ENCODE results near the gene SSH2. TPM values are rescaled to one million over a fixed set of nuclear protein-coding genes. Genes with fewer than 3 reads are reported as not detected.

The SSH2 gene
- total RNA-seq, 2 donors from 2014 or later, result 41.4 to 46.8 TPM

- Mint-ChIP-seq H3K27ac (peak overlapping the region; percentile 48), H3K4me1 (ENCODE audit: low read depth) (peaks cover 67% of the 10 kb centered on the region), H3K36me3 (ENCODE audit: insufficient read depth in 2 of 2) (peaks cover 11% of the 10 kb centered on the region in 2 donors), H3K27me3 (ENCODE audit: low read depth) (no peaks in the 10 kb centered on the region), H3K9me3 (no peaks in the 10 kb centered on the region), H3K4me3 (peak overlapping the region; percentile 96)
- DNase-seq (peak in 1 of 2 donors; percentile 25), ATAC-seq (replicated peaks in 1 of 2) (no peak)
Observed at GRCh38 chr17:29586676-29587469, 343.2 kb downstream of the SSH2 start.

GRCh38 chr17:29585080-29585751 is 344.8 kb downstream of the SSH2 start:
- Mint-ChIP-seq H3K9me3 (no peaks in the 10 kb centered on the region), H3K4me3 (peak overlapping the region; percentile 37 to 49), H3K27me3 (ENCODE audit: low read depth) (no peaks in the 10 kb centered on the region), H3K4me1 (ENCODE audit: low read depth) (peaks cover 61% of the 10 kb centered on the region), H3K27ac (peak overlapping the region; percentile 82), H3K36me3 (ENCODE audit: insufficient read depth in 2 of 2) (peaks cover 13% of the 10 kb centered on the region in 2 donors)
- DNase-seq, result peak in 1 of 2 donors; percentile 48
- ATAC-seq (replicated peaks in 1 of 2), result no peak

- Mint-ChIP-seq H3K4me1 (ENCODE audit: low read depth) (peaks cover 61% of the 10 kb centered on the region), H3K36me3 (ENCODE audit: insufficient read depth in 2 of 2) (peaks cover 13% of the 10 kb centered on the region in 2 donors), H3K27me3 (ENCODE audit: low read depth) (no peaks in the 10 kb centered on the region), H3K9me3 (no peaks in the 10 kb centered on the region), H3K4me3 (no peak overlapping the region), H3K27ac (peak overlapping the region; percentile 77)
- DNase-seq (no peak), ATAC-seq (replicated peaks in 1 of 2) (no peak)
Observed at GRCh38 chr17:29584452-29585079, 345.5 kb downstream of the SSH2 start.

GRCh38 chr17:29583324-29584248 is 346.4 kb downstream of the SSH2 start:
- no peak for ATAC-seq (replicated peaks in 1 of 2)
- Mint-ChIP-seq H3K4me3 (no peak overlapping the region), H3K27me3 (ENCODE audit: low read depth) (no peaks in the 10 kb centered on the region), H3K9me3 (no peaks in the 10 kb centered on the region), H3K27ac (peak overlapping the region; percentile 77), H3K4me1 (ENCODE audit: low read depth) (peaks cover 61% of the 10 kb centered on the region), H3K36me3 (ENCODE audit: insufficient read depth in 2 of 2) (peaks cover 13 to 15% of the 10 kb centered on the region in 2 donors)
- no peak for DNase-seq

GRCh38 chr17:29582772-29583171 is 347.3 kb downstream of the SSH2 start:
- peaks cover 55% of the 10 kb centered on the region for H3K4me1 Mint-ChIP-seq (ENCODE audit: low read depth)
- peaks cover 13 to 16% of the 10 kb centered on the region in 2 donors for H3K36me3 Mint-ChIP-seq (ENCODE audit: insufficient read depth in 2 of 2)
- H3K9me3 Mint-ChIP-seq, result no peaks in the 10 kb centered on the region
- no peaks in the 10 kb centered on the region for H3K27me3 Mint-ChIP-seq (ENCODE audit: low read depth)
- ATAC-seq (replicated peaks in 1 of 2), result no peak
- no peak overlapping the region for H3K27ac Mint-ChIP-seq
- H3K4me3 Mint-ChIP-seq, result no peak overlapping the region
- DNase-seq, result no peak

GRCh38 chr17:29582254-29582765 is 347.7 kb downstream of the SSH2 start:
- Mint-ChIP-seq H3K27ac (peak overlapping the region; percentile 28), H3K9me3 (no peaks in the 10 kb centered on the region), H3K4me3 (no peak overlapping the region), H3K4me1 (ENCODE audit: low read depth) (peaks cover 50% of the 10 kb centered on the region), H3K27me3 (ENCODE audit: low read depth) (no peaks in the 10 kb centered on the region), H3K36me3 (ENCODE audit: insufficient read depth in 2 of 2) (peaks cover 13 to 17% of the 10 kb centered on the region in 2 donors)
- ATAC-seq (replicated peaks in 1 of 2) (no peak), DNase-seq (no peak)

GRCh38 chr17:29581583-29582253 is 348.3 kb downstream of the SSH2 start:
- no peak for ATAC-seq (replicated peaks in 1 of 2)
- H3K36me3 Mint-ChIP-seq (ENCODE audit: insufficient read depth in 2 of 2), result peaks cover 13 to 17% of the 10 kb centered on the region in 2 donors

GRCh38 chr17:29579866-29580771 is 349.9 kb downstream of the SSH2 start:
- Mint-ChIP-seq H3K4me1 (ENCODE audit: low read depth) (peaks cover 28% of the 10 kb centered on the region), H3K27me3 (ENCODE audit: low read depth) (no peaks in the 10 kb centered on the region), H3K4me3 (no peak overlapping the region), H3K36me3 (ENCODE audit: insufficient read depth in 2 of 2) (peaks cover 13 to 17% of the 10 kb centered on the region in 2 donors), H3K9me3 (no peaks in the 10 kb centered on the region), H3K27ac (no peak overlapping the region)
- DNase-seq (peak; percentile 90 to 91), ATAC-seq (replicated peaks in 1 of 2) (peak; percentile 97 to 98)

More at GRCh38 chr17:29581583-29582253, 348.3 kb downstream of the SSH2 start:
- no peak overlapping the region for H3K4me3 Mint-ChIP-seq
- no peaks in the 10 kb centered on the region for H3K27me3 Mint-ChIP-seq (ENCODE audit: low read depth)
- no peak overlapping the region for H3K27ac Mint-ChIP-seq
- DNase-seq, result no peak
- no peaks in the 10 kb centered on the region for H3K9me3 Mint-ChIP-seq
- peaks cover 44% of the 10 kb centered on the region for H3K4me1 Mint-ChIP-seq (ENCODE audit: low read depth)

GRCh38 chr17:29578626-29579485 is 351.2 kb downstream of the SSH2 start:
- no peak for DNase-seq
- Mint-ChIP-seq H3K4me3 (no peak overlapping the region), H3K27me3 (ENCODE audit: low read depth) (no peaks in the 10 kb centered on the region), H3K36me3 (ENCODE audit: insufficient read depth in 2 of 2) (peaks cover 13 to 18% of the 10 kb centered on the region in 2 donors), H3K27ac (no peak overlapping the region), H3K4me1 (ENCODE audit: low read depth) (peaks cover 23% of the 10 kb centered on the region), H3K9me3 (no peaks in the 10 kb centered on the region)
- ATAC-seq (replicated peaks in 1 of 2), result no peak

GRCh38 chr17:29577385-29578211 is 352.4 kb downstream of the SSH2 start:
- Mint-ChIP-seq H3K4me3 (no peak overlapping the region), H3K9me3 (no peaks in the 10 kb centered on the region), H3K27ac (no peak overlapping the region), H3K36me3 (ENCODE audit: insufficient read depth in 2 of 2) (peaks cover 7 to 11% of the 10 kb centered on the region in 2 donors), H3K4me1 (ENCODE audit: low read depth) (peaks cover 24% of the 10 kb centered on the region), H3K27me3 (ENCODE audit: low read depth) (no peaks in the 10 kb centered on the region)
- ATAC-seq (replicated peaks in 1 of 2), result no peak
- DNase-seq, result no peak

All from activated T-cell treated with anti-CD3 and anti-CD28 coated beads, Interleukin-2, amount 50 U/mL, for 72 hours (primary cell).